Natural killer cell treated with Interleukin-12 subunit alpha and Interleukin-12 subunit beta and Interleukin-15 and Interleukin-18, amount 100 ng/mL, for 72 hours (primary cell): ENCODE data around the gene ZNF830. TPM values are rescaled to one million over a fixed set of nuclear protein-coding genes. Genes with fewer than 3 reads are reported as not detected.
"Not testable (repeated sequence)": the region's sequence is repeated elsewhere in the genome, so short reads cannot be mapped to it uniquely, and the experiment has no call there.

Experiments
- ATAC-seq, 2 donors: fragments of 150-1000 bp; cut with Tn5 transposase in 1 of 2; sonication (Bioruptor Pico), chemical (Tn5 transposase) in 1 of 2; 2 replicates each; pipeline ENCODE4 v1.10.0; 2021
- DNase-seq: peaks from one replicate; pipeline ENCODE4 v3.0.0; 2022; ENCODE audit warnings: low spot score
- H3K27ac Mint-ChIP-seq, 2 donors: 1 replicate in 1 of 2; 2 replicates in 1 of 2; pipeline ENCODE4 v1.8.0; 2022; ENCODE audit warnings: mixed read lengths in 2 of 2, mild to moderate bottlenecking in 1 of 2, moderate library complexity in 1 of 2
- H3K27me3 Mint-ChIP-seq, 2 donors: 1 replicate in 1 of 2; 2 replicates in 1 of 2; pipeline ENCODE4 v1.8.0; 2022; ENCODE audit warnings: mixed read lengths in 2 of 2
- H3K36me3 Mint-ChIP-seq: one replicate; pipeline ENCODE4 v1.8.0; 2022; ENCODE audit warnings: mixed read lengths
- H3K4me1 Mint-ChIP-seq, 2 donors: 1 replicate in 1 of 2; 2 replicates in 1 of 2; pipeline ENCODE4 v1.8.0; 2022; ENCODE audit warnings: low read depth in 2 of 2, mixed read lengths in 2 of 2, mild to moderate bottlenecking in 1 of 2
- H3K4me3 Mint-ChIP-seq: one replicate; pipeline ENCODE4 v1.8.0; 2022; ENCODE audit warnings: mixed read lengths
- H3K9me3 Mint-ChIP-seq: 2 replicates; pipeline ENCODE4 v1.8.0; 2022; ENCODE audit warnings: mixed read lengths
- total RNA-seq, 2 donors: library from RNA; stranded (reverse); gene quantifications; one replicate each; pipeline ENCODE4 v1.2.3, GENCODE V29; 2022

ZNF830 gene
- total RNA-seq, 2 donors from 2014 or later, result 21.0 to 29.5 TPM

GRCh38 chr17:35000965-35001364 lies 39.6 kb downstream of the ZNF830 start:
- peak overlapping the region in 1 of 2 donors; percentile 56 for H3K27ac Mint-ChIP-seq
- DNase-seq, H3K9me3 Mint-ChIP-seq, H3K27me3 Mint-ChIP-seq, H3K4me3 Mint-ChIP-seq, ATAC-seq: not testable (repeated sequence)
- peaks cover 0 to 13% of the 10 kb centered on the region in 2 donors for H3K4me1 Mint-ChIP-seq
- peaks cover 11% of the 10 kb centered on the region for H3K36me3 Mint-ChIP-seq

- ATAC-seq, result no peak
- peaks cover 7% of the 10 kb centered on the region for H3K36me3 Mint-ChIP-seq
These were observed 40.2 kb downstream of the ZNF830 start for GRCh38 chr17:35001549-35001948.

GRCh38 chr17:35002876-35003551 lies 41.7 kb downstream of the ZNF830 start:
- no peak for DNase-seq
- Mint-ChIP-seq H3K27me3 (no peaks in the 10 kb centered on the region), H3K36me3 (peaks cover 7% of the 10 kb centered on the region), H3K27ac (peak overlapping the region; percentile 56 to 58), H3K4me1 (peaks cover 7 to 20% of the 10 kb centered on the region in 2 donors), H3K9me3 (no peaks in the 10 kb centered on the region), H3K4me3 (no peak overlapping the region)
- no peak for ATAC-seq

More at GRCh38 chr17:35001549-35001948, 40.2 kb downstream of the ZNF830 start:
- Mint-ChIP-seq H3K9me3 (no peaks in the 10 kb centered on the region), H3K4me3 (no peak overlapping the region), H3K4me1 (peaks cover 0 to 13% of the 10 kb centered on the region in 2 donors), H3K27me3 (no peaks in the 10 kb centered on the region), H3K27ac (peak overlapping the region in 1 of 2 donors; percentile 56)
- DNase-seq, result no peak

GRCh38 chr17:35003778-35004177 lies 42.4 kb downstream of the ZNF830 start:
- Mint-ChIP-seq H3K36me3 (peaks cover 7% of the 10 kb centered on the region), H3K27ac (peak overlapping the region; percentile 49 to 56), H3K9me3 (no peaks in the 10 kb centered on the region), H3K4me1 (peaks cover 7 to 15% of the 10 kb centered on the region in 2 donors), H3K4me3 (no peak overlapping the region), H3K27me3 (no peaks in the 10 kb centered on the region)
- ATAC-seq (no peak), DNase-seq (no peak)

- no peaks in the 10 kb centered on the region for H3K9me3 Mint-ChIP-seq
- H3K27me3 Mint-ChIP-seq, result no peaks in the 10 kb centered on the region
- H3K27ac Mint-ChIP-seq, result no peak overlapping the region
- DNase-seq, result no peak
- peaks cover 7 to 15% of the 10 kb centered on the region in 2 donors for H3K4me1 Mint-ChIP-seq
- peaks cover 14% of the 10 kb centered on the region for H3K36me3 Mint-ChIP-seq
- no peak overlapping the region for H3K4me3 Mint-ChIP-seq
- ATAC-seq, result no peak
These were observed 45.0 kb downstream of the ZNF830 start for GRCh38 chr17:35006345-35006744.

- peaks cover 14% of the 10 kb centered on the region for H3K36me3 Mint-ChIP-seq
These were observed 45.6 kb downstream of the ZNF830 start for GRCh38 chr17:35006961-35007360.

GRCh38 chr17:35010093-35010492 lies 48.8 kb downstream of the ZNF830 start:
- H3K9me3 Mint-ChIP-seq, result no peaks in the 10 kb centered on the region
- peaks cover 7 to 8% of the 10 kb centered on the region in 2 donors for H3K4me1 Mint-ChIP-seq
- no peak overlapping the region for H3K4me3 Mint-ChIP-seq
- ATAC-seq (no peak), DNase-seq (no peak)
- peaks cover 10% of the 10 kb centered on the region for H3K36me3 Mint-ChIP-seq
- H3K27ac Mint-ChIP-seq, result no peak overlapping the region
- no peaks in the 10 kb centered on the region for H3K27me3 Mint-ChIP-seq

More at GRCh38 chr17:35006961-35007360, 45.6 kb downstream of the ZNF830 start:
- Mint-ChIP-seq H3K4me1 (peaks cover 7 to 15% of the 10 kb centered on the region in 2 donors), H3K9me3 (no peaks in the 10 kb centered on the region), H3K4me3 (no peak overlapping the region), H3K27me3 (no peaks in the 10 kb centered on the region), H3K27ac (peak overlapping the region; percentile 42 to 56)
- no peak for DNase-seq
- ATAC-seq, result no peak

GRCh38 chr17:35011671-35012216 lies 50.4 kb downstream of the ZNF830 start:
- Mint-ChIP-seq H3K36me3 (peaks cover 18% of the 10 kb centered on the region), H3K4me3 (no peak overlapping the region), H3K4me1 (peaks cover 7 to 8% of the 10 kb centered on the region in 2 donors), H3K27ac (peak overlapping the region; percentile 28 to 39), H3K27me3 (no peaks in the 10 kb centered on the region), H3K9me3 (no peaks in the 10 kb centered on the region)
- ATAC-seq (peak in 1 of 2 donors; percentile 17), DNase-seq (no peak)

Other genes starting within 250 kb of the ZNF830 start
- gene CCT6B, start 80 bp upstream of the ZNF830 start, total RNA-seq, result 1 to 10 TPM in 1 of 2 donors, under 1 TPM in 1; 0.45 to 1.9 TPM
- 10 to 100 TPM; 65.8 to 89.4 TPM for gene LIG3, start 19.0 kb downstream of the ZNF830 start, total RNA-seq
- gene RFFL, start 102.2 kb downstream of the ZNF830 start, total RNA-seq, result 10 to 100 TPM; 87.6 to 91.5 TPM
- 10 to 100 TPM; 27.8 to 68.3 TPM for gene RAD51D, start 158.3 kb downstream of the ZNF830 start, total RNA-seq
- gene FNDC8, start 160.1 kb downstream of the ZNF830 start, total RNA-seq, result not detected
- 10 to 100 TPM; 29.2 to 73.1 TPM for gene NLE1, start 180.8 kb downstream of the ZNF830 start, total RNA-seq
- under 1 TPM in 1 of 2 donors, not detected in 1; 0.14 TPM for gene UNC45B, start 186.3 kb downstream of the ZNF830 start, total RNA-seq
- gene SLC35G3, start 232.9 kb downstream of the ZNF830 start, total RNA-seq, result not detected